HepG2 (cell line): ENCODE measurements around the gene MTA2. TPM values are rescaled to one million over a fixed set of nuclear protein-coding genes. Genes with fewer than 3 reads are reported as not detected.

Source experiments
- ARNT2 ChIP-seq: sonication (generic); formaldehyde crosslinking; IDR thresholded peaks from 2 replicates; pipeline ENCODE4 v1.8.0; 2022; ENCODE audit warnings: mild to moderate bottlenecking, low read depth, missing genetic modification reagents, moderate library complexity
- CCDC6 ChIP-seq: sonication (generic); formaldehyde crosslinking; IDR thresholded peaks from 2 replicates; pipeline ENCODE4 v1.8.1; 2022; ENCODE audit warnings: mild to moderate bottlenecking, missing genetic modification reagents, moderate library complexity
- JUN ChIP-seq: sonication (generic); formaldehyde crosslinking; IDR thresholded peaks from 2 replicates; pipeline ENCODE4 v1.4.0; 2020; ENCODE audit warnings: mild to moderate bottlenecking, missing genetic modification reagents
- NAIF1 ChIP-seq: sonication (generic); formaldehyde crosslinking; IDR thresholded peaks from 2 replicates; pipeline ENCODE4 v1.5.0; 2020; ENCODE audit warnings: mild to moderate bottlenecking, missing genetic modification reagents, borderline replicate concordance
- NFKB2 ChIP-seq: sonication (generic); formaldehyde crosslinking; IDR thresholded peaks from 2 replicates; pipeline ENCODE4 v1.4.0; 2020; ENCODE audit warnings: missing genetic modification reagents, borderline replicate concordance
- PAWR ChIP-seq: sonication (generic); formaldehyde crosslinking; IDR thresholded peaks from 2 replicates; pipeline ENCODE4 v1.4.0; 2020; ENCODE audit warnings: missing genetic modification reagents, mild to moderate bottlenecking, borderline replicate concordance
- PHF8 ChIP-seq: sonication (generic); formaldehyde crosslinking; IDR thresholded peaks from 2 replicates; pipeline ENCODE4 v1.5.0; 2020; ENCODE audit warnings: missing genetic modification reagents
- RFX1 ChIP-seq: fragments of 450-650 bp; IDR thresholded peaks from 2 replicates; pipeline ENCODE4 v1.6.1; 2017
- SNAPC2 ChIP-seq: sonication (generic); formaldehyde crosslinking; IDR thresholded peaks from 2 replicates; pipeline ENCODE4 v1.8.1; 2022; ENCODE audit warnings: mild to moderate bottlenecking, missing genetic modification reagents
- ZBTB3 ChIP-seq: sonication (generic); formaldehyde crosslinking; IDR thresholded peaks from 2 replicates; pipeline ENCODE4 v1.4.0; 2020; ENCODE audit warnings: low read depth, mild to moderate bottlenecking, moderate library complexity, missing genetic modification reagents, borderline replicate concordance
- ZFP62 ChIP-seq: sonication (generic); formaldehyde crosslinking; IDR thresholded peaks from 2 replicates; pipeline ENCODE4 v1.4.0; 2020; ENCODE audit warnings: missing genetic modification reagents
- ZNF274 ChIP-seq: sonication (generic); formaldehyde crosslinking; IDR thresholded peaks from 2 replicates; pipeline ENCODE4 v1.5.1; 2020; ENCODE audit warnings: mild to moderate bottlenecking, missing genetic modification reagents
- ZNF292 ChIP-seq: sonication (generic); formaldehyde crosslinking; IDR thresholded peaks from 2 replicates; pipeline ENCODE4 v1.8.1; 2022; ENCODE audit warnings: mild to moderate bottlenecking, low read depth, missing genetic modification reagents, borderline replicate concordance
- ZNF747 ChIP-seq: sonication (generic); formaldehyde crosslinking; IDR thresholded peaks from 2 replicates; pipeline ENCODE4 v1.8.1; 2023; ENCODE audit warnings: missing genetic modification reagents, mild to moderate bottlenecking, borderline replicate concordance
- ZNF749 ChIP-seq: sonication (generic); formaldehyde crosslinking; IDR thresholded peaks from 2 replicates; pipeline ENCODE4 v1.8.0; 2022; ENCODE audit warnings: mild to moderate bottlenecking, missing genetic modification reagents, moderate library complexity, borderline replicate concordance
- ZNF780A ChIP-seq: sonication (generic); formaldehyde crosslinking; IDR thresholded peaks from 2 replicates; pipeline ENCODE4 v1.8.0; 2022; ENCODE audit warnings: mild to moderate bottlenecking, missing genetic modification reagents, moderate library complexity
- ZNF781 ChIP-seq: sonication (generic); formaldehyde crosslinking; IDR thresholded peaks from 2 replicates; pipeline ENCODE4 v1.5.1; 2020; ENCODE audit warnings: borderline replicate concordance, mild to moderate bottlenecking, missing genetic modification reagents; ENCODE audit errors: not compliant biosample characterization
- polyA plus RNA-seq, 8 experiments: library from polyadenylated mRNA; depleted of rRNA in 3 of 8; stranded (reverse) in 7 of 8; unstranded in 1 of 8; fragments of >200 nt; fragmentation: Illumina TruSeq in 4 of 8; extraction: Trizol in 4 of 8; gene quantifications; 2 replicates each; pipeline versions ENCODE4 v1.2.1 to v1.2.3, GENCODE V29; 2011 to 2016; ENCODE audit warnings: low read depth in 4 of 8, missing spikeins in 1 of 8, mixed read lengths in 1 of 8; ENCODE audit not compliant: insufficient read depth in 1 of 8
- total RNA-seq, 5 experiments: library from RNA; depleted of rRNA; stranded (reverse); fragments of >200 nt; fragmentation: Illumina TruSeq; extraction: Trizol; gene quantifications; 2 replicates each; pipeline ENCODE4 v1.2.3, GENCODE V29; 2016; ENCODE audit warnings: low read depth in 1 of 5
- TF ChIP-seq, protein P1 (sequence below): IDR thresholded peaks from 2 replicates; pipeline ENCODE4 v1.6.1; 2018; ENCODE audit warnings: missing genetic modification reagents, mild to moderate bottlenecking, missing compliant biosample characterization
- TF ChIP-seq, protein P2 (sequence below): sonication (generic); formaldehyde crosslinking; IDR thresholded peaks from 2 replicates; pipeline ENCODE4 v1.4.0; 2020; ENCODE audit warnings: missing genetic modification reagents, mild to moderate bottlenecking, borderline replicate concordance
- TF ChIP-seq, protein P3 (sequence below): sonication (generic); formaldehyde crosslinking; IDR thresholded peaks from 2 replicates; pipeline ENCODE4 v1.8.0; 2022; ENCODE audit warnings: mild to moderate bottlenecking, missing genetic modification reagents, borderline replicate concordance
- TF ChIP-seq, protein P4 (sequence below): sonication (generic); formaldehyde crosslinking; IDR thresholded peaks from 2 replicates; pipeline ENCODE4 v1.8.1; 2022; ENCODE audit warnings: mild to moderate bottlenecking, missing genetic modification reagents
- TF ChIP-seq, protein P5 (sequence below): sonication (generic); formaldehyde crosslinking; conservative IDR thresholded peaks from 2 replicates; pipeline ENCODE4 v1.4.0; 2020; ENCODE audit warnings: missing genetic modification reagents

MTA2 gene
- total and polyA plus RNA-seq, 2 of the 13 experiments (the other 11 are each of a cell fraction or from before 2014, with no cell fraction given): 14.0 to 70.0 TPM

DNA sequence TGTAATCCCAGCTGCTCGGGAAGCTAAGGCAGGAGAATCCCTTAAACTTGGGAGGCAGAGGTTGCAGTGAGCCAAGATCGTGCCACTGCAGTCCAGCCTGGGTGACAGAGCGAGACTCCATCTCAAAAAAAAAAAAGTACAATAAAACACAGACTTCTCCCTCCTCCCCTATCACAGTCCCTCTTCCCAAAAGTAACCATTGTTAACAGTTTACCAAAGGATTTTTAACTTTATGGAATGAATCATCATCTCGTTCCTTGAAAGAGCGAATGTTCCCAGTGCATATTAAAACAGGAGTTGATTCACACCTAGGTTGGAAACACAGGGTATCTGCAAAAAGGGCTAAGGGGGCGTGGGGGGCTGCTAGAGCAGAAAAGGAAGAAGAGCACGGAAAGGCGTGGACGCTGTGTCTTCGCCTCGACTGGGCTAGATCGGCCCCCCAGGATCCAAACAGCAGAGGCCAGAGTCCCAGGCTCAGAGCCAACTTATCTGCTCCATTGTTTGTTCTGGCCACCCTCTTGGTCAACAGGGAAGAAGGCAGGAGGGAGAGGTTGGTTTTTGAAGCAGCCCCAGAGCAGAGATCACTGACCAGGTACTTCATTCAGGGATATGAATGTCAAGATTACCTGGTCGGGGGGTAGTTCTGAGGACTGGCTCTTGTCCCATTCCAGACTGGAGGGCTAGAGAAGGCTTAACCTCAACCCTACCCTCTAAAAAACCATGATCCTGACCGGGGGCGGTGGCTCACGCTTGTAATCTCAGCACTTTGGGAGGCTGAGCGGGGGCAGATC is 52.9 kb downstream of the MTA2 start (continued):
- TF ChIP-seq, protein P1, sequence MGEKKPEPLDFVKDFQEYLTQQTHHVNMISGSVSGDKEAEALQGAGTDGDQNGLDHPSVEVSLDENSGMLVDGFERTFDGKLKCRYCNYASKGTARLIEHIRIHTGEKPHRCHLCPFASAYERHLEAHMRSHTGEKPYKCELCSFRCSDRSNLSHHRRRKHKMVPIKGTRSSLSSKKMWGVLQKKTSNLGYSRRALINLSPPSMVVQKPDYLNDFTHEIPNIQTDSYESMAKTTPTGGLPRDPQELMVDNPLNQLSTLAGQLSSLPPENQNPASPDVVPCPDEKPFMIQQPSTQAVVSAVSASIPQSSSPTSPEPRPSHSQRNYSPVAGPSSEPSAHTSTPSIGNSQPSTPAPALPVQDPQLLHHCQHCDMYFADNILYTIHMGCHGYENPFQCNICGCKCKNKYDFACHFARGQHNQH (CRISPR knock-in tag): peak; percentile 28; the same call in 1 of the 2 replicates
- TF ChIP-seq ZNF747 (CRISPR knock-in tag): peak; percentile 64; the same call in 1 of the 2 replicates
- TF ChIP-seq ZNF292: no peak
- TF ChIP-seq PHF8 (CRISPR knock-in tag): peak; percentile 52
- TF ChIP-seq, protein P2, sequence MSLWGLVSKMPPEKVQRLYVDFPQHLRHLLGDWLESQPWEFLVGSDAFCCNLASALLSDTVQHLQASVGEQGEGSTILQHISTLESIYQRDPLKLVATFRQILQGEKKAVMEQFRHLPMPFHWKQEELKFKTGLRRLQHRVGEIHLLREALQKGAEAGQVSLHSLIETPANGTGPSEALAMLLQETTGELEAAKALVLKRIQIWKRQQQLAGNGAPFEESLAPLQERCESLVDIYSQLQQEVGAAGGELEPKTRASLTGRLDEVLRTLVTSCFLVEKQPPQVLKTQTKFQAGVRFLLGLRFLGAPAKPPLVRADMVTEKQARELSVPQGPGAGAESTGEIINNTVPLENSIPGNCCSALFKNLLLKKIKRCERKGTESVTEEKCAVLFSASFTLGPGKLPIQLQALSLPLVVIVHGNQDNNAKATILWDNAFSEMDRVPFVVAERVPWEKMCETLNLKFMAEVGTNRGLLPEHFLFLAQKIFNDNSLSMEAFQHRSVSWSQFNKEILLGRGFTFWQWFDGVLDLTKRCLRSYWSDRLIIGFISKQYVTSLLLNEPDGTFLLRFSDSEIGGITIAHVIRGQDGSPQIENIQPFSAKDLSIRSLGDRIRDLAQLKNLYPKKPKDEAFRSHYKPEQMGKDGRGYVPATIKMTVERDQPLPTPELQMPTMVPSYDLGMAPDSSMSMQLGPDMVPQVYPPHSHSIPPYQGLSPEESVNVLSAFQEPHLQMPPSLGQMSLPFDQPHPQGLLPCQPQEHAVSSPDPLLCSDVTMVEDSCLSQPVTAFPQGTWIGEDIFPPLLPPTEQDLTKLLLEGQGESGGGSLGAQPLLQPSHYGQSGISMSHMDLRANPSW: no peak
- no peak for TF ChIP-seq ZNF781
- no peak for TF ChIP-seq ZNF274 (CRISPR knock-in tag)
- no peak for TF ChIP-seq ZFP62
- TF ChIP-seq, protein P3, sequence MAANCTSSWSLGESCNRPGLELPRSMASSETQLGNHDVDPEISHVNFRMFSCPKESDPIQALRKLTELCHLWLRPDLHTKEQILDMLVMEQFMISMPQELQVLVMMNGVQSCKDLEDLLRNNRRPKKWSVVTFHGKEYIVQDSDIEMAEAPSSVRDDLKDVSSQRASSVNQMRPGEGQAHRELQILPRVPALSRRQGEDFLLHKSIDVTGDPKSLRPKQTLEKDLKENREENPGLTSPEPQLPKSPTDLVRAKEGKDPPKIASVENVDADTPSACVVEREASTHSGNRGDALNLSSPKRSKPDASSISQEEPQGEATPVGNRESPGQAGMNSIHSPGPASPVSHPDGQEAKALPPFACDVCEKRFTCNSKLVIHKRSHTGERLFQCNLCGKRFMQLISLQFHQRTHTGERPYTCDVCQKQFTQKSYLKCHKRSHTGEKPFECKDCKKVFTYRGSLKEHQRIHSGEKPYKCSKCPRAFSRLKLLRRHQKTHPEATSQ (CRISPR knock-in tag): no peak
- TF ChIP-seq, protein P4, sequence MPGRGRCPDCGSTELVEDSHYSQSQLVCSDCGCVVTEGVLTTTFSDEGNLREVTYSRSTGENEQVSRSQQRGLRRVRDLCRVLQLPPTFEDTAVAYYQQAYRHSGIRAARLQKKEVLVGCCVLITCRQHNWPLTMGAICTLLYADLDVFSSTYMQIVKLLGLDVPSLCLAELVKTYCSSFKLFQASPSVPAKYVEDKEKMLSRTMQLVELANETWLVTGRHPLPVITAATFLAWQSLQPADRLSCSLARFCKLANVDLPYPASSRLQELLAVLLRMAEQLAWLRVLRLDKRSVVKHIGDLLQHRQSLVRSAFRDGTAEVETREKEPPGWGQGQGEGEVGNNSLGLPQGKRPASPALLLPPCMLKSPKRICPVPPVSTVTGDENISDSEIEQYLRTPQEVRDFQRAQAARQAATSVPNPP: no peak
- no peak for TF ChIP-seq PAWR
- TF ChIP-seq ZNF749 (CRISPR knock-in tag): no peak
- no peak for TF ChIP-seq ZBTB3 (CRISPR knock-in tag)
- TF ChIP-seq NFKB2 (CRISPR knock-in tag): no peak
- peak; percentile 57; the same call in 1 of the 2 replicates for TF ChIP-seq SNAPC2
- no peak for TF ChIP-seq CCDC6 (CRISPR knock-in tag)
- TF ChIP-seq ARNT2: no peak
- no peak for TF ChIP-seq ZNF780A (CRISPR knock-in tag)
- no peak for TF ChIP-seq RFX1
- TF ChIP-seq NAIF1: no peak
- TF ChIP-seq, protein P5, sequence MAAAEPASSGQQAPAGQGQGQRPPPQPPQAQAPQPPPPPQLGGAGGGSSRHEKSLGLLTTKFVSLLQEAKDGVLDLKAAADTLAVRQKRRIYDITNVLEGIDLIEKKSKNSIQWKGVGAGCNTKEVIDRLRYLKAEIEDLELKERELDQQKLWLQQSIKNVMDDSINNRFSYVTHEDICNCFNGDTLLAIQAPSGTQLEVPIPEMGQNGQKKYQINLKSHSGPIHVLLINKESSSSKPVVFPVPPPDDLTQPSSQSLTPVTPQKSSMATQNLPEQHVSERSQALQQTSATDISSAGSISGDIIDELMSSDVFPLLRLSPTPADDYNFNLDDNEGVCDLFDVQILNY (CRISPR knock-in tag): no peak
- no peak for TF ChIP-seq JUN (CRISPR knock-in tag)
